Measurements from ENCODE around the gene RNF224.

The RNF224 gene

GRCh38 chr9:137251490-137252268 lies 24.4 kb downstream of the RNF224 start:
- no peak for DNase-seq

GRCh38 chr9:137252555-137253506 lies 25.5 kb downstream of the RNF224 start:
- no peak for DNase-seq

DNA sequence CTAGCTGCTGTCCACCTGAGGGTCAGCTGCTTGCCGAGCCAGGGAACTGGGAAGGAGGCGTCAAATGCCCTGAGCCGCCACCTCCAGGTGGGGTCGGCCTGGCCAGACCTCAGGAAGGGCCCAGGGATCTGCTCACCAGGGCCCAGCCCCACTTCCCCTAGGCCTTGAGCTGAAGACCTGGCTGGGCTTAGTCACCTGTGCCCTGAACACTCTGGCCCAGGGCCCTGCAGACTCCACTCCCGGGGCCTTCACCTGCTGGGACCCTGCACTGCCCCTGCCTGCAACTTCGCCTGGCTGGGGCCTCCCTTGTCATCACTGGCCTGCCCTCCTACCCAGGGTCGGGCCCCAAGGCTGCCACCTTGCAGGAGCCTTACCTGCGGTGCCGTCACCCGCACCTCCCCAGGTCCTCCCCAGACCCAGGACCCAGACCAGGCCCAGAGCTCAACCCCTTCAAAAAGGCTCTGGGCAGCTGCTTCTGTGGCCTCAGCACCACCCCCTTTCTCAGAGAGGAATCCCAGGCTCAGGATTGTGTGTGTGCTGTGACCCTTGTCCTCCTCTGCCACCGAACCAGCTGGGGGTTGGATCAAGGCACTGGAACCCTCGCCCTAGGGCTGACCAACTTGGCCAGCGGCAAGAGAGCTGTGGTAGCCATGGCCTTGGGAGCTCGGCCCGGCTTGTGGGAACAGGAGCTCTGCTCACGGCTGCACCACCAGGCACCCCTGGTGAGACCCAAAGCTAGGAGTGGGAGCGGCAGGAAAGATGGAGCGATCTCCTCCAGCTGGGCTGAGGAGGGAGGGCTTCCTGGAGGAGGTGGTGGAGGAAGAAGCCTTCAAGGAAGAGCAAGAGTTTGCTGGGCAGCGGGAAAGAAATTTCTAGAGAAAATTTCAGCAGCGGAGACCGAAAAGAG lies 26.7 kb downstream of the RNF224 start:
- no peak for DNase-seq

DNA sequence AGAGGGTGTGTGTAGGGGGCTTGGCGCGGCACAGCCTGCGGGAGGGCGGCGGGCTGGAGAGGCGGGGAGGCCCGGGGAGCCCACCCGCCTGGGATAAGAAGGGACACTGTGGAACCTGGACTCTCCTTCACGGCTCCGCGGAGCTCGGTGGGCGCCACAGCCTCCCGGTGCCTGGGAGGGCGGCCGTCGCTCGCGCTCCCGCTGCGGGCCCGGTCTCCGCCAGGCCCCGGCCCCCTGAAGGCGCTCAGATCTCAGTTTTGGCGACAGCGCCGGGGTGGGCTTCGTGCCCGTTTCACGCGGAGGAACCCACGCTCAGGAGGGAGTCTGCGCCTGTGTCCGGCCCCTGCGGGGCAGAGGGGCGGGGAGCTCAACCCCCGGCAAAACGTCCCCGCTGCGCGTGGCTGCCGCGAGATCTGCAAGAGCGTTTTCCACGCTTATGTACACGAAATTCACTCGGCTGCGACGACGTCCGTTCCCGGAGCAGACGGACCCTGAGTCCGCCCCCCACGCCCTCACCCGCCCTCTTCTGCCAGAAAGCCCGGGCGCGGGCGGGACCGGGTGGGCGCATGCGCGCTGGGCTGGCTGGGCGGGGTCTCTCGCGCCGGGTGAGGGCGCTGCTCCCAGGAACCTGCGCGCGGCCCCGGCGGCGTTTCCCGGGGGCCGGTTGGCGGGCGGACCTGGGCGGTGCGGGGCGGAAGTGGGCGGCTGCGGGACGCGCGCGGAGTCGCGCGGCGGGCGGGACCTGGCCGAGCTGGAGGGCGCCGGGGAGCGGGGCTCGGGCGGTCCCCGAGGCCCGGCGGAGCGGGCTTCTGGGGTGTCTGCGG lies 27.5 kb downstream of the RNF224 start, which contains the start of gene NELFB:
Gene NELFB (plus strand): TSS at position 704 of the 824 bp plus-strand sequence.
- peak; percentile 44 to 98 (median 89) for DNase-seq

DNA sequence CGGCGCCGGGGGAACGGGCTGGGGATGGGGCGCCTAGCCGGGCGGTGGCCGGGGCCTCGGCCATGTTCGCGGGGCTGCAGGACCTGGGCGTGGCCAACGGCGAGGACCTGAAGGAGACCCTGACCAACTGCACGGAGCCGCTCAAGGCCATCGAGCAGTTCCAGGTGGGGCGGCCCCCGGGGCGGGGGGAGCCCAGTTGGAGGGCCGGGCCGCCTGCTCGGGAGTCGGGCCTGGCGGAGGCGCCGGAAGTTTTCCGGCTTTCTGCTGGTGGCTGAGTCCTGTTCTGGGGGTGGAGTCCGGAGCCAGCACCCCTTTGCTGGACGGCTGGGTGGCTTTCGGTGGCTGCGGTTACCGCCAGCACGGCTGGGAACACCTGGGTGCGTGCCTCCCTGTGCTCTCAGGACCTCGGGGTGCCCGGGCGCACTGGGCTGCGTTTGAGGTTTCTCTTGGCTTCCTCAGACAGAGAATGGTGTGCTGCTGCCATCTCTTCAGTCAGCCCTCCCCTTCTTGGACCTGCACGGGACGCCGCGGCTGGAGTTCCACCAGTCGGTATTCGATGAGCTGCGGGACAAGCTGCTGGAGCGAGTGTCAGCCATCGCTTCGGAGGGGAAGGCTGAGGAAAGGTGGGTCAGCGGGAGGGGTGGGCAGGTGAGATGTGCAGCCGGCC lies 28.3 kb downstream of the RNF224 start:
- DNase-seq = peak in 1 of 51 donors; percentile 48

DNA sequence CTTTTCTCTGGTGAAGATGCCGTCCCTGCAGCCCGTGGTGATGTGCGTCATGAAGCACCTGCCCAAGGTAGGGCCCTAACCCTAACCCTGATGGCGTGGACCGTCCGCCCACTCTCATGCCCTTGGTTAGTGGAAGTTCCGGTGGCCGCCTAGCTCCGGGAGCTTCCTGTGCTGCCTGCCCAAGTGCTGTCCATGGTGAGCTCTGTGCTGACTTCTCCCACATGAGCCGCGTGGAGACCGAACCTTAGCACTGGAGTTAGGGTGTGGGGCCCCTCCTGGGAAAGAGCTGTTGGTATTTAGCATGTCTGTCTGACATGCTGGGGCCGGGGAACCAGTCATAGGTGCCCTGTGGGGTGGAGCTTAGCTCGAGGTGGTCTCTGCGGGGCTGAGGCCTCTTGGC lies 29.1 kb downstream of the RNF224 start:
- DNase-seq = no peak

GRCh38 chr9:137256856-137257255 lies 29.6 kb downstream of the RNF224 start:
- no peak for DNase-seq

GRCh38 chr9:137262173-137262908 lies 35.0 kb downstream of the RNF224 start:
- DNase-seq = peak in 10 of 51 donors; percentile 6 to 36 (median 20)

DNA sequence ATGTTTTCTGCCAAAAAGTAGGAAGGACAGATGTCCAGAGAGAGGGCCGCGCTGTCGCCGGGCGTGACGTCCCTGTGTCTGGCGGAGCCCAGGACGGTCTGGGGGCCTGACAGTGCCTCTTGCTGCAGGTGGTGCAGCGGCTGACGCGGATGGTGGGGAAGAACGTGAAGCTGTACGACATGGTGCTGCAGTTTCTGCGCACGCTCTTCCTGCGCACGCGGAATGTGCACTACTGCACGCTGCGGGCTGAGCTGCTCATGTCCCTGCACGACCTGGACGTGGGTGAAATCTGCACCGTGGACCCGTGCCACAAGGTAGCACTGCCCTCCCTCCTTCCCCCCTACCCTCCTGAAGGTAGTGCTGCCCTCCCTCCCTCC lies 35.6 kb downstream of the RNF224 start:
- no peak for DNase-seq

DNA sequence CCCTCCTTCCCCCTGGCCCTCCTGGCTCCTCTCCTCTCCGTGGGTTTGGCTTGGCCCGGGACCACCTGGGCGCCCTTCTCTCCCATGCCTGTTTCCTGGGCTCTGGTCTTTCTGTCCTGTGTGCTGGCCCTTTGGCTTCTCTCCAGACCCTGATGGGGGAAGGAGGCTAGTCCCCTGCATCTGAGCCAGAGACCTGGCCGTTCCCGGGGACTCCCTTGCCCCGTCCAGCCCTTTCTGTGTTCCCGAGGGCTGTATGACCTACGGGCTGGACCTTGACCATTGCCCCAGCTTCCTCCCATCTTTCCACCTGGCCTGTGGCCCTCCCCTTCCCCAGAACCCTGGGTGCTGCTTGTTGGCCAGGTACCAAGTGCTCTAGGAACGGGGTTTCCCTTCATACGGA lies 36.2 kb downstream of the RNF224 start:
- no peak for DNase-seq

DNA sequence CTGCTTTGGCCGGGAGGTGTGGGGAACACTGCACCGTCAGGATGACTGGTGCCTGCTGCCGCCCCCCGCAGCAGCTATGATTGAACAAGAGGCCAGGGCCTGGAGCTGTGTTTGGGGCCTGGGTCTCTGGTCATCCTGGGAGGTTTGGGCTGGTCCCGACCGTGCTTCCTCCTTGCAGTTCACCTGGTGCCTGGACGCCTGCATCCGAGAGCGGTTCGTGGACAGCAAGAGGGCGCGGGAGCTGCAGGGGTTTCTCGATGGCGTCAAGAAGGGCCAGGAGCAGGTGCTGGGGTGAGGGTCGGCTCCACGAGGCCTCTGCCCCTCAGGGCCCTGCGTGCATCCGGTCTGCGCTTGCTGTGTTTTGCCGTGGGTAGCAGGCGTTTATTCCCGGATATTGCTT lies 36.8 kb downstream of the RNF224 start:
- no peak for DNase-seq

DNA sequence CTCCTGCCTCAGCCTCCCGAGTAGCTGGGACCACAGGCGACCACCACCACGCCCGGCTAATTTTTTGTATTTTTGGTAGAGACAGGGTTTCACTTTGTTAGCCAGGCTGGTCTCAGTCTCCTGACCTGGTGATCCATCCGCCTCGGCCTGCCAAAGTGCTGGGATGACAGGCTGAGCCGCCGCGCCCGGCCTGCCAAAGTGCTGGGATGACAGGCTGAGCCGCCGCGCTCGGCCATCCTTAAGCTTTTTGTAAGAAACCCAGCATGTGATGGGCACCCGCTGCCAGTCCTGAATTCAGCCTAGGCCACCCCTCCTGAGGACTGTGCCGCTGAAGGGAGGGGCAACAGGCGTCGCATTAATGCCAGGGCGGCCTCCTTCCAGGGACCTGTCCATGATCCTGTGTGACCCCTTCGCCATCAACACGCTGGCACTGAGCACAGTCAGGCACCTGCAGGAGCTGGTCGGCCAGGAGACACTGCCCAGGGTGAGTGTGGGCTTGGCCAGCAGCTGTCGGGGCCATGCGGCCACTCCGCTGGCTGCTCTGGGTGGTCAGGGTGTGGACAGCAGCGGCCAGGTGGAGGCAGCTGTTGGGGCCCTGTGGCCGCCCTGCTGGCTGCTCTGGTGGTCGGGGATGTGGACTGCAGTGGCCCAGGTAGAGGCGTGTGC lies 38.3 kb downstream of the RNF224 start:
- no peak for DNase-seq

DNA sequence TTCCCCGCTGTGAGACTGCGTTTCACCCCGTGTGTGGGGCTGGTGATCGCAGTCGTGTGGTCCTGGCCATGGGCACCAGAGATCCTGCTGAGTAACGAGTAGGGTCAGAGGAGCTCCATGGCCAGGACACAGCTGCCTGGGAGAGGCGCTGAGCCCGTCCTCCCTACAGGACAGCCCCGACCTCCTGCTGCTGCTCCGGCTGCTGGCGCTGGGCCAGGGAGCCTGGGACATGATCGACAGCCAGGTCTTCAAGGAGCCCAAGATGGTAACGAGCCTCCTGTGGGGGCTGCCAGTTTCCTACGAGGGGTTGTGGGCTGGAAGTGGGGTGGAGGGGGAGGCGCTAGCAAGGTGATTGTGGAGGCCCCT lies 38.8 kb downstream of the RNF224 start:
- no peak for DNase-seq

DNA sequence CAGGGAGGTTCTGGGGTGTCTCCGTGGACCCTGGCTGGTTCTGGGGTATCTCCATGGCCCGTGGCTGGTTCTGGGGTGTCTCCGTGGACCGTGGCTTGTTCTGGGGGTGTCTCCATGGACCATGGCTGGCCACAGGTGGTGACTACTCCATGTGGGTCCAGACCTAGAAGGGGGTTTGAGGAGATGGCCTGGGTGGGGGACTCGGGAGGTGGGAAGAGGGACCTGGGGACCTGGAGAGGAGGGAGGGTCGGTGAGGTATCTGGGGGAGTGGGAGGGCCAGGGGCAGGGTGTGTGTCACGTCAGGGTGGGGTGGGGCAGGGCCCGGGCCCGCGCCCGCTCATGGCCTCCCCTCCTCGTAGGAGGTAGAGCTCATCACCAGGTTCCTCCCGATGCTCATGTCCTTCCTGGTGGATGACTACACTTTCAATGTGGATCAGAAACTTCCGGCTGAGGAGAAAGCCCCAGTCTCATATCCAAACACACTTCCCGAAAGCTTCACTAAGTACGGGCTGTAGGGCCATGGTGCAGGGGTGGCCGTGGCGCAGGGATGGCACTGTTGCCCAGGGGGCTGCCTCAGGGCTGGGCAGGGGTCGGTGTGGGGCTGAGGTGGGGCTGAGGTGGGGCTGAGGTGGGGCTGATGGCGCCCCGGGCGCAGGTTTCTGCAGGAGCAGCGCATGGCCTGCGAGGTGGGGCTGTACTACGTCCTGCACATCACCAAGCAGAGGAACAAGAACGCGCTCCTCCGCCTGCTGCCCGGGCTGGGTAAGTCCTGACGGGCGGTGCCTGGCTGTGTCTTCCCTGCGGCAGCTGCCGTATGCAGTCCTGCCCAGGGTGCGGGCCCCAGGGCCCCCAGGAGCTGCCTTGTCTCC lies 39.5 kb downstream of the RNF224 start:
- DNase-seq = no peak

- no peak for DNase-seq
Measured at GRCh38 chr9:137267933-137268355, 40.6 kb downstream of the RNF224 start.

DNA sequence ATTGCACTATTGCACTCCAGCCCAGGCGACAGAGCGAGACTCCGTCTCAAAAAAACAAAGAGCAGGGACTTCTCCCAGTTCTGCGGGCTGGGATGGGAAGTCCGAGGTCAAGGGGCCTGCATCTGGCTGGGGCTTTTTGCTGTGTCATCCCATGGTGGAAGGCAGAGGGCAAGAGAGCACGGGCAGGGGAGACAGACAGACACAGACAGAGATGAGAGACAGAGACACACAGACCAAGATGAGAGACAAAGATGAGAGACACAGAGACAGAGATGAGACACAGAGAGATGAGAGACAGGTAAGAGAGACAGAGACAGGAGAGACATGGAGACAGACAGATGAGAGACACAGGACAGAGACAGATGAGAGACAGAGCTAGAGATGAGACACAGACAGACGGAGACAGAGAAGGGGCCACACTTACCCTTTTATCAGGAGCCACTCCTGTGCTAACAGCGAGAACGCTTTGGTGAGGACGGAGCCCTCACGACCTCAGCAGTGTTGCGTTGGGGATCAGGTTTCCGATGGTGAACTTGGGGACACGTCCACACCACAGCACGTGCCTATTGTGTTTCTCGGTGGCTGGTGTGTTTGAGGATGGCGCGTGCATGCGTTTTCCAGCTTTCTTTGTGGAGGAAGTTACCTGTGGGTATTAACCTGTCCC lies 41.4 kb downstream of the RNF224 start:
- DNase-seq = no peak

DNA sequence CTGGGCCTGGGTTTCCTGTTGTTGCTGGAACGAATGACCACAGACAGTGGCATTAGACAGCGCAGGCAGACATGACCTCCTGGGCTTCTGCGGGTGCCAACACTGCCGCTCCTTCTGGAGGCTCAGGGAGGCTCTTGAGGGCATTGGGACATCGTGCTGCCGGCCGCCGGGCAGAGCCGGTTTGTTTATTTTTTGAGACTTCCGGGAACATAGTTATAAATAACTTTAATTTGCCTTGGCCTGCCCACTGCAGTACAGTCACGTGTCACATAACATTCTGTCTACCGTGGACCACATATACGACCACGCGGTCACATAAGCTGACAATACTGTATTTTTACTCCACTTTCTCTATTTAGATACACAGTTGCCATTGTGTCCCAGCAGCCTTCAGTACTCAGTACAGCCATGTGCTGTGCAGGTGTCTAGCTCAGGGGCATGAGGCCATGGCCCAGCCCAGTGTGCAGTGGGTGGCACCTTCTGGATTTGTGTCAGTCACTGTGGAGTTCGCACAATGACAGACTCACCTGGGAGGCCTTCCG lies 42.0 kb downstream of the RNF224 start:
- DNase-seq = no peak
